MM.1S (cell line): ENCODE results near the gene CHCHD10.
A peak's percentile ranks its signal among the peaks of the same experiment; 100 is the strongest.

Experiments
- DNase-seq: peaks from one replicate; pipeline ENCODE4 v3.0.0-alpha.2; 2015
- H2AFZ ChIP-seq: fragments of 300-600 bp; sonication (generic); 2 replicates; pipeline ENCODE4 v1.6.0; 2016; ENCODE audit warnings: antibody characterized with exemption, low read length
- H3F3A ChIP-seq: fragments of 300-600 bp; sonication (generic); 2 replicates; pipeline ENCODE4 v1.6.1; 2016; ENCODE audit warnings: mild to moderate bottlenecking, antibody characterized with exemption, low read length, moderate library complexity, mixed read lengths; ENCODE audit not compliant: insufficient read depth
- H3K27ac ChIP-seq: fragments of 300-600 bp; sonication (generic); 2 replicates; pipeline ENCODE4 v1.5.1; 2016; ENCODE audit warnings: mild to moderate bottlenecking, low read length
- H3K27me3 ChIP-seq: fragments of 300-600 bp; sonication (generic); replicated peaks from 2 replicates; pipeline ENCODE4 v1.6.0; 2016; ENCODE audit warnings: low read length; ENCODE audit not compliant: insufficient read depth
- H3K36me3 ChIP-seq: fragments of 300-600 bp; sonication (generic); replicated peaks from 2 replicates; pipeline ENCODE4 v1.6.1; 2016; ENCODE audit warnings: mild to moderate bottlenecking, low read length, mixed read lengths; ENCODE audit not compliant: insufficient read depth
- H3K4me1 ChIP-seq: fragments of 300-600 bp; sonication (generic); 2 replicates; pipeline ENCODE4 v1.6.1; 2016; ENCODE audit warnings: low read length, mixed read lengths
- H3K4me2 ChIP-seq: fragments of 300-600 bp; sonication (generic); 2 replicates; pipeline ENCODE4 v1.6.0; 2016; ENCODE audit warnings: low read depth, low read length
- H3K4me3 ChIP-seq: fragments of 300-600 bp; sonication (generic); 2 replicates; pipeline ENCODE4 v1.5.1; 2016; ENCODE audit warnings: low read length, mixed read lengths
- H3K79me2 ChIP-seq: fragments of 300-600 bp; sonication (generic); 2 replicates; pipeline ENCODE4 v1.6.1; 2016; ENCODE audit warnings: mixed run types, low read length, mixed read lengths
- H3K9ac ChIP-seq: fragments of 300-600 bp; sonication (generic); 2 replicates; pipeline ENCODE4 v1.6.1; 2016; ENCODE audit warnings: low read length, mixed read lengths
- H3K9me2 ChIP-seq: fragments of 300-600 bp; sonication (generic); replicated peaks from 2 replicates; pipeline ENCODE4 v1.6.1; 2016; ENCODE audit warnings: mild to moderate bottlenecking, low read length, mixed read lengths; ENCODE audit not compliant: insufficient read depth
- H3K9me3 ChIP-seq: fragments of 300-600 bp; sonication (generic); replicated peaks from 2 replicates; pipeline ENCODE4 v1.6.1; 2016; ENCODE audit warnings: mild to moderate bottlenecking, low read length, mixed read lengths; ENCODE audit not compliant: insufficient read depth
- H4K20me1 ChIP-seq: fragments of 300-600 bp; sonication (generic); 2 replicates; pipeline ENCODE4 v1.6.1; 2016; ENCODE audit warnings: mild to moderate bottlenecking, low read length, moderate library complexity, mixed read lengths; ENCODE audit not compliant: insufficient read depth
- CTCF ChIP-seq: fragments of 300-600 bp; sonication (generic); IDR thresholded peaks from 2 replicates; pipeline ENCODE4 v1.5.1; 2016; ENCODE audit warnings: antibody characterized with exemption, low read length, mixed read lengths
- EZH2 ChIP-seq: fragments of 300-600 bp; sonication (generic); optimal IDR thresholded peaks from 2 replicates; pipeline ENCODE3; 2017; ENCODE audit warnings: low read depth, mild to moderate bottlenecking, antibody characterized with exemption, low read length, mixed read lengths
- EZH2phosphoT487 ChIP-seq: fragments of 300-600 bp; sonication (generic); IDR thresholded peaks from 2 replicates; pipeline ENCODE4 v1.6.1; 2018; ENCODE audit warnings: antibody characterized with exemption, low read length

Gene CHCHD10

GRCh38 chr22:23815541-23816155, 47.9 kb upstream of the CHCHD10 start:
- H3K9ac ChIP-seq, result no peak overlapping the region
- TF ChIP-seq EZH2 (no peak), EZH2phosphoT487 (no peak), CTCF (no peak)
- no peaks in the 10 kb centered on the region for H3K27me3 ChIP-seq
- H3K4me3 ChIP-seq, result no peak overlapping the region
- DNase-seq, result no peak
- peaks cover 5% of the 10 kb centered on the region for H3K36me3 ChIP-seq
- no peak overlapping the region for H3K27ac ChIP-seq
- H3K79me2 ChIP-seq, result no peaks in the 10 kb centered on the region
- no peaks in the 10 kb centered on the region for H3K4me1 ChIP-seq
- H3K4me2 ChIP-seq, result no peak overlapping the region
- no peaks in the 10 kb centered on the region for H3F3A ChIP-seq
- no peaks in the 10 kb centered on the region for H3K9me3 ChIP-seq
- no peaks in the 10 kb centered on the region for H3K9me2 ChIP-seq
- no peaks in the 10 kb centered on the region for H4K20me1 ChIP-seq
- no peak overlapping the region for H2AFZ ChIP-seq

- Histone ChIP-seq H3K4me1 (no peaks in the 10 kb centered on the region), H3K9ac (no peak overlapping the region), H3F3A (no peaks in the 10 kb centered on the region), H3K27me3 (no peaks in the 10 kb centered on the region), H4K20me1 (no peaks in the 10 kb centered on the region), H3K27ac (no peak overlapping the region), H3K4me3 (no peak overlapping the region), H2AFZ (no peak overlapping the region), H3K9me3 (no peaks in the 10 kb centered on the region), H3K4me2 (no peak overlapping the region), H3K36me3 (peaks cover 5% of the 10 kb centered on the region), H3K9me2 (no peaks in the 10 kb centered on the region), H3K79me2 (no peaks in the 10 kb centered on the region)
- no peak for DNase-seq
- no peak for TF ChIP-seq EZH2
- no peak for TF ChIP-seq EZH2phosphoT487
- TF ChIP-seq CTCF, result no peak
Observed at GRCh38 chr22:23812378-23812777, 44.6 kb upstream of the CHCHD10 start.

GRCh38 chr22:23806837-23807236, 39.1 kb upstream of the CHCHD10 start:
- Histone ChIP-seq H3K36me3 (no peaks in the 10 kb centered on the region; the same call in 1 of the 2 replicates), H3K4me3 (no peak overlapping the region)

More at GRCh38 chr22:23806837-23807236, 39.1 kb upstream of the CHCHD10 start:
- no peaks in the 10 kb centered on the region for H3K9me2 ChIP-seq
- H3K27ac ChIP-seq, result peak overlapping the region; percentile 41; the same call in 1 of the 2 replicates
- H3K4me2 ChIP-seq, result no peak overlapping the region
- H3K9ac ChIP-seq, result no peak overlapping the region
- H4K20me1 ChIP-seq, result no peaks in the 10 kb centered on the region
- TF ChIP-seq EZH2phosphoT487, result no peak
- no peak for TF ChIP-seq CTCF
- TF ChIP-seq EZH2, result no peak
- peaks cover 4% of the 10 kb centered on the region; the same call in 1 of the 2 replicates for H3F3A ChIP-seq
- H3K4me1 ChIP-seq, result peaks cover 17% of the 10 kb centered on the region
- H3K9me3 ChIP-seq, result no peaks in the 10 kb centered on the region
- no peaks in the 10 kb centered on the region for H3K27me3 ChIP-seq
- H3K79me2 ChIP-seq, result no peaks in the 10 kb centered on the region
- no peak overlapping the region for H2AFZ ChIP-seq
- DNase-seq, result no peak
